Hematopoietic multipotent progenitor cell treated with erythropoietin and hydrocortisone succinate and interleukin-3 and kit ligand, for 4 days (in vitro differentiated cells): ENCODE results near the gene GOSR2.
A peak's percentile ranks its signal among the peaks of the same experiment; 100 is the strongest.
"Not testable (repeated sequence)": the region's sequence is repeated elsewhere in the genome, so short reads cannot be mapped to it uniquely, and the experiment has no call there.

Source experiments
- DNase-seq: peaks from one replicate; pipeline ENCODE4 v3.0.0-alpha.2; 2015

The GOSR2 gene

DNA sequence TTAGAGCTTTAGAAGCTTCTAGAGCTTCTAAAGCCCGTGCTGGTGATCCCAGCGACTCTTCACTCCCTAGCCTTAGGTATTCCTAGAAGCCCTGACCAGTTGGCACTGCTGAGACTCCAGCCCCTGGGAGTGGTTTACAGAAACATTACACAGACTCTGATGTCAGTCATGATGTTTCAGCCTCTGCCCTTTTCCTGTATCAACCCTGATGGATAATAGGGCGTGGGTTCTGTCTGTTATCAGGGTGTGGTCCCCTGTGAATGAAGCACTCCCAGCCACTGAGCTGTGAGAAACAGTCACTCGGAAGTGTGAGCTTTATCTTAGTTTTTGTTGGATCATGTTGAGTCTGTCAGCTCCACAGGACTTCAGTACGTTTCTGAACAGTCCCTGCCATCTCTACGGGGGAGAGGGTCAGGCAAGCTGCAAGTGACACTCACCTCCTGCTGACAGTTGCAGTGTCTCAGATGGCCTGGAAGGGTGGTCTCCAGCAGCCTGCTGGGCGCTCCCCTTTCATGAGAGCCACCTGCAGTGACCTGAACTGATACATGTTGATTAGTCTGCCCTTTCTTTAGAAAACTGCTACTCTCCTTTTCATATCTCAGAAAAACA is 12.8 kb downstream of the GOSR2 start:
- peak; percentile 88 for DNase-seq

DNA sequence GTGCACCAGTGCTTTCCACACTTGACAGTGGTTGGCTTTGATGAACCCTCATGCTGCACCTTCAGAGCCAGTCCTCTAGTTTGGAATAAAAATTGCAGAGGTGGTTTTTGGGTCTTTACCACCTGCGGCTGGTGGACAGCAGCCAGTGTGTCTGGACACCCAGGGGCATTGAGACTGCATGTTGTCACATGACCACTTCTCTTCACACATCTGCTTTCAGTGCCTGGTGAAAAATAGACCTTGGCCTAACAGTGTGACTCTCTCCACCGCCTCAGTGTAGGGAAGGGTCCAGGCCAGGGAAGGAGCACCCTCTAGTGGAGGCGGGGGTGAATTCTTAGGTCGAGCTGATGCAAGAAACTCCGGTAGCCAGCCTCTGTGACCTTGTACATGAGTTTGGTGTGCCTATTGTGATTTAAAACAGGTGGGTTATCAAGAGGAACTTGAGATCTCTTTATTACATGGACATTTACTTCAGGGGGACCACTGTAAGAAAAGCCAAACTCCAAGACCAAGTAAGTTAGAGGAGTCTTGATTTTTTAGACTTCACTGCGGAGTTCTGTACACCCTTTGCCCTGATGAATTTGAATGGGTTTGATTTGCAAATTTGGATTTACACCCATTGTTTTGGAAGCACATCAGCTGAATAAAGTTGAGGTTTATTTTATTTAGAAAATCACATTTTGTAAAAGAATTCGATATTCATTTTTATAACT is 17.9 kb downstream of the GOSR2 start:
- peak; percentile 91 for DNase-seq

DNA sequence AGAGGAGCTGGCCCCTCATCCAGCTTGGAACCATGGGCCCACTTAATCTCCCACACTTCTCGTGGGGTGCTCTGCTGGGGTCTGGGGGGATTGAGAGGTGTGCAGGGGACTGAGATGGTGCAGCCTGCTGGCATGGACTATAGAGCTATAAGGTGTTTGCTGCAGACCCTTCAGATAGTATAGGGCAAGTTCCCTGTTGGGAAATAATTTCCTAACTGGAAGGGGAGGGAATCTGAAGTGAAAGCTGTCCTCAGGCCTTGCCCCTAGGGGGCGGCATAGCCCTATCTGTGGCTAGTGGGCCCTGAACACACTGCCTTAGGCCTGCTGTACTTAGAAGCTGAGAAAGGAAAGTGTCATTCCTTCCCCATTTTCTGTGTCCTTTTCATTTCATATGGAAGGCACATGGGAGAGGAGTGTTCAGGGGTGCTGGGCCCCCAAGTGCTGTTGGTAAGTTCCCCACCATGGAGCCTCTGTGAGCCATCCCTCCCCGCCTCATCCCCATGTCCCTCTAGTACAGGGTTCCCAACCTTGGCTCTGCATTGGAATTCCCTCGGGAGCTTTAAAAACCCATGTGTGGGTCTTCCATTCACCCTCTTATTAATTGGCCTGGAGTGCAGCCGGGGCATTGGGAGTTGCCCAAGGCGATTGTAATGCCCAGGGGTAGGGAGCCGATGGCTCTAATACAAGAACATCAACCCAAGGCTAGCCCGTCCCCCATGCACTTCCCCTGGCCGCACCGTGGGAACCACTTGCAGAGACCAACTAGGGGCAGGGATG is 19.7 kb downstream of the GOSR2 start:
- peak; percentile 82 for DNase-seq

DNA sequence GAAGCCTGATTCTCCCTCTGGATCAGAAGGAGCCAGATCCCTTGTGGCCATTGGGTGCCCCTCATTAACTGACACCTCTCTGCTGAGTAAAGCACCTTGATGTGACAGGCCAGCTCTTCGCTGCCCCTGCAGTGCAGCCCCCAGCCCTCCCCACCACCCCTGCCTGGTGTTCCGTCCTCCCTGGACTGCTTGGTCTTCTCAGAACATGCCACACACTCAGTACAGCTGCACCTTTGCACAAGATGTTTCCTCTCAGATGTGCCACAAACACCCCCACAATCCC is 20.2 kb downstream of the GOSR2 start:
- no peak for DNase-seq

DNA sequence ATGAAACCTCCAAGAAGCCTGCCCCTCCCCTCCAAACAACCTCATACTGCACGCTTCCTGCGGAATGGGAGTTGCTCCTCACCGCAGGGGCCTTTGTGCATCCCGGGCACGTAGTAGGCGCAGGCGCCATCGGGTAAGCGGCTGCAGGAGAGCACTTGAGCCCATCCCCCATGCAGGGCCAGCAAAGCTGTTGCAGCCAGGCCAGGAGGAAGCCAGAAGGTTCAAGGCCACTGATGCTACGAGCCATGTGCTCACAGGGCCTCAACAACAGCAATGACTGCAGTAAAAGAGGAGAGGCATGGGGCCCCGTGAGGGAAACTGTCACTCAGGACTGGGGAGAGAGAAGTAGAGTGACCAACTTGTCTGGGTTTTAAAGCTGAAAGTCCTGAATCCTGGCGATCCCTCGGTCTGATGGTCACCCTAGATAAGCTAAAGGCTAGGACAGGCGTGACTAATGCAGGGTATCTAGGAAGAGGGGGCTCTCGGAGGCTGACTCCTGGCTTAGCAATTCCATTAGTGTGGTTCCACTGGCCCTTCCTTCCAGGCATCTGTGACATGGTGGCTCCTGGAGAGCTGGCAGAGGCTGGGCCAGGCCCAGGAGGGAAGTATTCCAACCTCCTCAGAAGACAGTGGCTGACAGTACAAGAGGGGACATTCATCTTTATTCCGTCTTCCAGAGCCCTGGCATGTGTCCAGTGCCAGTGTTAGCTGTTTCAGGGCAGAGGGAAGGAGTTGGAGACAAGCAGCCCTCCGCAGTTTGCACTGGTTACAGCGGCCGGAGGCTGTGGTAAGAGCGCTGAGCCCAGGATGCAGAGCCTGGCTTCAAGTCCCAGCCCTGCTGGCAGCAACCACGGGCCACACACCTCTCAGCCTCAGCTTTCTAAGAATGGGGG is 20.8 kb downstream of the GOSR2 start:
- peak; percentile 62 for DNase-seq

DNA sequence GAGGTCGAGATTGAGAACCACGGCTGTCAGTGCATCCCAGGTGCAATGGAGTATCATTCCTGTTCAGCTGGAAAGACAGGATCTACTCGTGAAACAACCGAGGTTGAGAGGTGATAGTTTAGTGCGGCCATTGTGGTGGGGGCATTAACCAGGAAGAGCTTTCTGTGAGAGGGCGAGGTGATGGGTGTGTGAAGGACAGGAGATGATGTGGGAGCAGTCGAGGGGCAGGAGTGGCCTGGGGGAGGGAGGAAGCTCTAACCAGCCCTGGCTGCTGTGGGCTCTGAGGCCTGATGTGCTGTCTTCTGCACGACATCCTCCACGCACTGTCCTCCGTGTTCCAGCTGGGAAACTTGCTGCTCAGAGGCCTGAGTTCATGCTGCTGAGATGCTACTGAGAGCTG is 22.0 kb downstream of the GOSR2 start:
- no peak for DNase-seq

DNA sequence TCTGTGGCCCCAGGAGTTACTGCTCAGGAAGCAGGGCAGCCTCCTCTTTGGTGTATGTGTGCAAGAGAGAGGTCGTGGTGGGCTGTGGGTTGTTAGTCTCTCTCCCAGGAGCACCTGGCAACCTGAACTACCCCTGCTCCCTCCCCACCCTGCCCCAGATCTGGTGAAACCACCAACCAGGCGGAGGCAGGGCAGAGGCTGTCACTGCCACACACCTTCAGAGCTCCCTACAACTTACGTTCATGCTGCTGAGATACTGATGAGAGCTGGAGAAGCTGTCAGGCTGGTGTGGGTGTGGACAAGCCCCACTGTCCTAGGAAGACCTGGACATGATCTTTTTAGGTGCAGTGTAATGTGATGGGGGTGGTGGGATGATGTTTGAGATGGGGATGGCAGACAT is 24.3 kb downstream of the GOSR2 start:
- no peak for DNase-seq

DNA sequence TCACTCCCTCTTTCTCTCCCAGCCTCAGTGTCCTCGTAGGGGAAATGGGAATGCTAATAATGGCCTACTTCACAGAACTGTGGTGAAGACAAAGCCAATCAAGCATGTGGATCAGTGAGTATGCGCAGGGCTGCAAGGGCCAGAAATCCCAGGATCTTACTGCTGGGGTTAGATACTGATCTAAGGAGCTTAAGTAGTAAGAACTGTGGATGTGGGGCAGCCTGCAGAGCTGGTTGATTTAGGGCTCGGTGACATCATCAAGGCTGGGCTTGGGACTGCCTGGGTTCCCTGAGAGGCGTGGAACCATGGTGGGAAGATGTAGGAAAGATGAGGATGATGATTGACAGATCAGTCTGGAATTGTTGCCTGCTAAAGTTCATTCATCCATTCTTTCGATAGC is 25.6 kb downstream of the GOSR2 start:
- no peak for DNase-seq

DNA sequence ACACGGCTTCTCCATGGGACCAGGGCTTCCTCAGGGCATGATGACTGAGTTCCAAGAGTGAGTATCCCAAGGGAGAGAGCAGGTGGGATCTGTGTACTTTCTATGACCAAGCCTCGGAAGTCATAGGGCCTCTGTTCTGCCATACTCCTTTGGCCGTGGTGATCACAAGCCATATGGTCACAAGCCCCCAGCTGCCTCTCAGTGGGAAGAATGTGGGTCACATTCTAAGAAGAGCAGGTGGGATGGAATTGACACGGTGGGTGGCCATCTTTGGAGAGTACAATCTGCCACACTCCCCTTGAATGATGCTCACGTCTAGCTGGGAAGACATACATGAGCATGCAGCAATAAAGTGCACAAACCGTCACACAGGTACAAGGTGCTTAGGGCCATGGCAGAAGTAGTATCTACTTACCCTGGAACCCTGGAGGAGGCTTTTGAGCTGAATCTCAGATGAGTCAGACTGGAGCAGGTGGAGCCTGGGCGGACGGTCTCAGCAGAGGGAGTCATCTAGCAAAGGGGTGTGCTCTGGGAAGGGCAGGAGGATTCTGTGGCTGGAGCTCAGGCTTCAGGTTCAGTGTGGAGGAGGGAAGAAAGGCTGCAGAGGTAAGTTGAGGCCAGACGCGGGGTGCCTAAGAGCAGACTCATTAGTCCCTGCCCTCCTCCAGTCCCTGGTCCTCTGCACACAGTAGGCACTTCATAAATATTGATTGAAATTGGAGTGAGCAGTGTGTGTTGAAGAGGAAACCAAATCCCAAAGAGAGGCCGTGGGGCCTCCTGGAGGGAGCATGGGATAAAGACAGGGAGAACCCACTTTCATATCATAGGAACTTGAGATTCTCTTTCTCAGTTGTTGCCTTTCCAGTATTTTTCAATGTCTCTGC is 26.6 kb downstream of the GOSR2 start:
- no peak for DNase-seq

DNA sequence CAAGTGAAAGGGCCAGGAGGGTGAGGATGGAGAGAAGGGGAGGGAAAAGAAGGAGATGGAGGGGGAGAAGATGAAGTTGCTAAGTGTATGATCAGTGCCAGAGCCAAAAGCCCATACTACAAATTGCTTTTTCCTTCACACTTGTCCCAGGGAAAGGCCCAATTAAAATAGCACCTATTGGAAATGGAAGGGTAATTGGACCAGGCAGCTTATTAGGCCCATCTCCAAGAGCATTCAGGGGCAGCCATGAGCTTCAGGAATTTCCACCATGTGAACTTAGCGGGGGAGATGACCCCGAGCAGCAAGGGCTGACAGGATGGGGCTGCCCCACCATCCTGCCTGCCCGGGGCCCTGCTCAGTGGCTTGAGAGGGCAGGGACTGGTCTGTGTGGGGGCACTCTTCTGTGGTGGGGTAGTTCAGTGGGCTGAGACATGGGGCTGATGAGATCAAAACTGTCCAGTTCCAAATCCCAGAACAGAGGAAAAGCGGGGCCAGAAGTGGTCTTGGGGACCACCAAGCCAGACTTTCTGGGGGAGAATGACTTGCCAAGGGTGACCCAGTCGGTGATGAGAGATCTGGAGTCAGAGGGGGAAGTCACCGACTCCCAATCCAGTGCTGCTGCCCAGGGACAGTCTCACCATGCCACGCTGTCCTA is 27.5 kb downstream of the GOSR2 start:
- no peak for DNase-seq

DNA sequence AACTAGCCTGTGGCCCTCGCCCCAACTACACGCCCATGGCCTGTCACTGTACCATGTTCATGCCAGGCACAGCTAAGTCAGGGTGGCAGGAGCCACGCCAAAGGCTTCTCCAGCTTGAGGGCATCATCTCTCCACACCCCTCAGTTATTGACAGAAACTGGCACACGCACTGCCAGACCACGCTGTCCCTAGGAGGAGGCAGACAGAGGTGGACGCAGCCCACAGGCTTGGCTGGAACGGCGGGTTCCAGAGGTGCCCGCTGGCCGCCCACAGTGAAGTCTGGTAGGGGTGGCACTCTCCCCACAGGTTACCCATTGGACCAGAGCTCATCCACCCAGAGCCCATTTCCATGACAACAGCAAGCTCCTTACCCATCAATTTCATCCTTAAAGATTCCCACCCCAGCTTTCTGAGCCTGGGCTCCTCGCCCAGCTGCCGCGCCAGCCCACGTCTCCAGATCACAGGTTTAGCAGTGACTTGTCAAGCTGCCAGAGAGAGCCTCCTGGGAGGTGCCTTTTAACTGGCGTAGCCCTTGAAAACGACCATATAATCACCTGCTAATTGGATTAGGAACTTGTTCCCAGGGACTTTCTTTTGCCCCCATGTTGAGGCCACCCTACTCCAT is 28.1 kb downstream of the GOSR2 start:
- no peak for DNase-seq

DNA sequence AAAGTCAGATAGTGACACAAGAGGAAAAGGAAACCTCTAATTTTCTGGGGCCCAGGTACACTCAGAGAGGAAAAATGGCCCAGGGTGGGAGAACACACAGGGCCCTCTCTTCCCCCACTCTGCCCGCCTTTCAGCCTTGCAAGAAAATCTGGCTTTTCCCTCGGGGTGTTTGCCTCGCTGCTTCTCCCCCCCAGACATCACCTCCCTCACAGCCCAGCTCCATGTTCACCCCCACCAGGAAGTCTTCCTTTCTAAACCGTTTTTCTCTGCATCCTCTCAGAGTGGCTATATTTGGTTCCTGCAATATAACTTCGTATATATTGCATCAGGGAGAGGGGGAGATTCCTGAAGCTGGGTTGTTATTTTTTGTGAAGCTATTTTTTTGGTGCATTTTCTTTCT is 28.7 kb downstream of the GOSR2 start:
- DNase-seq: no peak

DNA sequence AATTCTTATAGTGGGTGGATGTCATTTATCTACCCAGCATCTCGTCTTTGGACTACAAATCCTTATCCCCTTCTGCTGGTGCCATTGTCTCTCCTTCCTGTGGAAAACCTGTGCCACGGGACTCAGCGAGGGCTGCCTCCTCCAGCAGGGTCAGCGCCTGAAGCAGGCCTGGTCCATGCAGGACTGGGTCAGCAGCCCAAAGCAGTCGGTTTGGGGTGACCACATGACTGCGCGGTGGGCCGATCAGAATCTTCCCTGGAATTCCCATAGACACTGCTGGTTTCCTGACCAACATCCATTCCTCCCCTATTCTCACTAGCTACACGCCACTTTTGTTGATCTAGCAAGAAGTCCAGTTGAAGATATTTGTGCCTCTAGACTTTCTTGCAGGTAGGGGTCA is 29.2 kb downstream of the GOSR2 start:
- DNase-seq: no peak

DNA sequence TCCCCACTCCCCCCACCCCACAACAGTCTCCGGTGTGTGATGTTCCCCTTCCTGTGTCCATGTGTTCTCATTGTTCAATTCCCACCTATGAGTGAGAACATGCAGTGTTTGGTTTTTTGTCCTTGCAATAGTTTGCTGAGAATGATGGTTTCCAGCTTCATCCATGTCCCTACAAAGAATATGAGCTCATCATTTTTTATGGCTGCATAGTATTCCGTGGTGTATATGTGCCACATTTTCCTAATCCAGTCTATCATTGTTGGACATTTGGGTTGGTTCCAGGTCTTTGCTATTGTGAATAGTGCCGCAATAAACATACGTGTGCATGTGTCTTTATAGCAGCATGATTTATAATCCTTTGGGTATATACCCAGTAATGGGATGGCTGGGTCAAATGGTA is 30.2 kb downstream of the GOSR2 start:
- DNase-seq: not testable (repeated sequence)

DNA sequence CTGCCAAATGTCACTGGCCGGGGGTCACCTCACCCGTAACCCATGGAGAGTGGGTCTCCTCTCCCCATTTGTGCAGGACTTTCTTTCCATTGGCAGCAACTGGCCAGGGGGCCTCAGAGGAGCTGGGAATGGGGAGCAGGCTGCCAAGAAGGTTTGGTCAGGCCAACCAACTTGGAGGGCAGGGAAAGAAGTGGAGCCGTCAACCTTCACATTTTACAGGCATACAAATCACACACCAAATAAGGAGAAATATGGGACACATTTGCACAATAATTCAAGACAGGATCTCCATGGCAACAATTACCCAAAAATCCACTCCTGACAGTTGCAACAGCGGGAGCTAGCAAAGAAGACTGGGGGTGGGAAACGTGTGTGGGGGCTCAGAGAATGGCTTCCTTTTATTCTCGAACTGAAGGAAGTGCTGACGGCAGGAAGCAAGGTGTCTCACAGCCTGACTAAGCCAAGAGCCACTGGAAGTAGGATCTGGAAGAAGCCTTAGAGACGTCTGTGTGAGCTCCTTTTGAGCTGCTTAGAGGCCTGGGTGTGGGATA is 35.2 kb downstream of the GOSR2 start:
- DNase-seq: no peak

DNA sequence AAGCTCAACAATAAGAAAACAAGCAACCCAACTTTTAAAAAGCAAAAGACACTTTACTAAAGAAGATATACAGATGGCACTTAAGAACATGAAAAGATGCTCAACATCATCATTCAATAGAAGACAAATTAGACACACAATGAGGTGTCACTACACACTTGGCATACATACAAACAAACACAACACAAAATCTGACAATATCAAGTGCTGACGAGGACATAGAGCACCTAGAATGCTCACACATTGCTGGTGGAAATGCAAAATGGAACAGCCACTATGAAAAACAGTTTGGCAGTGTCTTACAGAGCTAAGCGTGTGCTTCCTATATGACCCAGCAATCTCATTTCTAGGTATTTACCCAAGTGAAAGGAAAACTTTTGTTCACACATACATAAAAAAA is 37.2 kb downstream of the GOSR2 start:
- no peak for DNase-seq

DNA sequence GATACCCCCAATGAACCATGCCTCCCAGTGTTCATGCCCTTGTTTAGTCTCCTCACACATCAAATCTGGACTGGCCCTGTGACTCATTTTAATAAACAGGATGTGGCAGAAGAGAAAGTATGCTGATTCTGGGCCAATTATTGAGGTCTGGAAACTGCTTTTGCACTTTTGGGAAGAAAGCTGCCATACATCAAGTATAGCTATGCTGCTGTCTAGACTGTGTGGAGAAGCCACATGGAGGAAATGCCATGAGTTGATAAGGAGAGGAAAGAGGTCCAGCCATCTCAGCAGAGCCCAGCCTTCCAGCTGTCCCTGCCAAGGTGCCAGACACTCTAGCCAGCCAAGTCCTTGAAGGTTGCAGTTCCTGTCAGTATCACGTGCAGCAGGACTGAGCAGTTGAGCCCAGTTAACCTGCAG is 39.4 kb downstream of the GOSR2 start:
- no peak for DNase-seq

DNA sequence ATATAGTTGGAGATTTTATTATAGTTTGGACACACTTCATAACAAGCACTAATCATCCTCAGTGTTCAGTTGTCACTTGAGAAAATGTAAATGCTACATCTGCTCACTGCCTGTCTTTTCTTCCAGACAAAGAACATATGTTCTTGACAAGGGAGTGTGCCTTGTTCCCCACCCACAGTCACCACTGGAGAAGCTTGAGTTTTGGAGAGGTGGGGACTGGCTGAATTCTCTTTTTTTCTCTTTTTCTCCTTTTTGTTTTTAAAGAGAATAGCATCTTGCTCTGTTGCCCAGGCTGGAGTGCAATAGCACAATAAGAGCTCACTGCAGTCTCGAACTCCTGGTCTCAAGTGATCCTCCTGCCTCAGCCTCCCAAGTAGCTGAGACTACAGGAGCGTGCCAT is 40.6 kb downstream of the GOSR2 start:
- DNase-seq: no peak

DNA sequence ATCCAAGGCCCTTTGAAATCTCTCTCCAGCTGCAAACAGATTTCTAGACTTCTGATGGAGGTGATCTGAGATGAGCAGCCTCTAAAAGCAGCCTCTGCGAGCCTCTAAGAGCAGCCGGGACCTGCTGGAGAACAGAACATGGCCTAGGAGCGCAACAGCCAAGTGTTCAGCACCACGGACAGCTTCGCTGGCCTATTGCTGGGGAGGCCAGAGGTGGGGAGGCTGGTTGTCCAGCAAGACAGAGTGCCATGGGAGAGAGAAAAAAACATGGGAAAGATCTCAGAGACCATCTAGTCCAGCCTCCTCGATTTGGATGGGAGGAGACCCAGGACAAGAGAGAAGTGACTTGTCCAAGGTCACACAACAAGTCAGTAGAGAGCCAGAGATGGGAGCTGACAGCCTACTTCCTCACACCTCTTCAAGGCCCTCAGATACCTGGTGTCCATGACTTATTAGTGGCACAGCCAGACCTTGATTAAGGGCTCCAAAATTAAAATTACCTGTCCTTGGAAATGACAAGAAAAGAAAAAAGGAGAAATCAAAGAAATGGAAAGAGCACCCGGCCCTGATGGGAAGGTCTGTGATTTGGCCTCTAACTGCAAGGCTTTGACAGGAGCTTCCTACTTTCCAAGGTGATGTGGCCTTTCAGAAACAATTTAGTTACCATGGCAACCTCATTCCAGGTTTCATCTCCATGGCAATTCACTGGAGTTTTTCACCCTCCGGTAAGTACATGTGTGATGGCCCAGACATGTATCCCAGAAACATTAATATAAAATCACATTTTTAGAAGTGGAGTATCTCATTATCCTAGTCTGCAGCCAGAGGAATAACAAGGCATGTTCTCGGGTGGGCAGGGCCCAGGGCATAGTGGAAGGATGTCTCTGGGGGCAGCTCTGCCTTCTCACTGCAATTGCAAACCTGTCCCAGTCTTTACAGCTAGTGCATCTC is 41.6 kb downstream of the GOSR2 start:
- peak; percentile 55 for DNase-seq
